K562 (cell line): Measurements from ENCODE around the gene NPR1. TPM values are rescaled to one million over a fixed set of nuclear protein-coding genes. Genes with fewer than 3 reads are reported as not detected.
A peak's percentile ranks its signal among the peaks of the same experiment; 100 is the strongest.

Experiments used
- ARID1B ChIP-seq: fragments of 450-650 bp; IDR thresholded peaks from 2 replicates; pipeline ENCODE4 v1.6.1; 2016; ENCODE audit warnings: antibody characterized with exemption, mild to moderate bottlenecking, inconsistent platforms
- CBFA2T3 ChIP-seq: fragments of 450-650 bp; IDR thresholded peaks from 2 replicates; pipeline ENCODE4 v1.6.1; 2017
- CC2D1A ChIP-seq: fragments of 450-650 bp; IDR thresholded peaks from 2 replicates; pipeline ENCODE4 v1.6.1; 2017; ENCODE audit warnings: mild to moderate bottlenecking
- DPF2 ChIP-seq: fragments of 450-650 bp; IDR thresholded peaks from 2 replicates; pipeline ENCODE4 v1.6.1; 2016
- E4F1 ChIP-seq: fragments of 250-450 bp; sonication (Bioruptor Pico); IDR thresholded peaks from 2 replicates; pipeline ENCODE4 v1.5.0; 2021; ENCODE audit warnings: mild to moderate bottlenecking, borderline replicate concordance
- EHMT2 ChIP-seq: fragments of 450-650 bp; IDR thresholded peaks from 2 replicates; pipeline ENCODE4 v1.6.1; 2018; ENCODE audit warnings: antibody characterized with exemption
- EP300 ChIP-seq: IDR thresholded peaks from 2 replicates; pipeline ENCODE4 v1.6.1; 2012; ENCODE audit warnings: low read length, improper control_type of control experiment
- FUS ChIP-seq: fragments of 200-400 bp; formaldehyde crosslinking; optimal IDR thresholded peaks from 2 replicates; pipeline ENCODE3; 2017; ENCODE audit warnings: low read depth, low read length
- GATAD2B ChIP-seq: fragments of 450-650 bp; IDR thresholded peaks from 2 replicates; pipeline ENCODE4 v1.6.1; 2017; ENCODE audit warnings: mild to moderate bottlenecking, borderline replicate concordance
- HNRNPH1 ChIP-seq: fragments of 200-400 bp; formaldehyde crosslinking; optimal IDR thresholded peaks from 2 replicates; pipeline ENCODE3; 2017; ENCODE audit warnings: low read depth, mild to moderate bottlenecking, low read length, moderate library complexity
- MTA2 ChIP-seq: fragments of 450-650 bp; IDR thresholded peaks from 2 replicates; pipeline ENCODE4 v1.6.1; 2016; ENCODE audit warnings: low read depth
- MYNN ChIP-seq, 2 experiments: sonication (generic); formaldehyde crosslinking in 1 of 2; IDR thresholded peaks; 2 replicates each; pipeline versions ENCODE4 v1.5.0 to v1.6.1; 2016 to 2020; ENCODE audit warnings: antibody characterized with exemption in 1 of 2, missing genetic modification reagents in 1 of 2
- POLR2AphosphoS5 ChIP-seq: IDR thresholded peaks from 2 replicates; pipeline ENCODE4 v1.6.1; 2011; ENCODE audit warnings: mild to moderate bottlenecking, low read depth, low read length, moderate library complexity; ENCODE audit not compliant: control insufficient read depth, insufficient read depth
- TCF3 ChIP-seq: sonication (generic); formaldehyde crosslinking; IDR thresholded peaks from 2 replicates; pipeline ENCODE4 v1.4.0; 2020; ENCODE audit warnings: mild to moderate bottlenecking, missing genetic modification reagents
- TEAD4 ChIP-seq, 2 experiments: sonication (generic) in 1 of 2; formaldehyde crosslinking in 1 of 2; IDR thresholded peaks; 2 replicates each; pipeline versions ENCODE4 v1.6.1 to v1.8.0; 2012 to 2022; ENCODE audit warnings: borderline replicate concordance in 1 of 2, inconsistent platforms in 1 of 2, low read length in 1 of 2, mild to moderate bottlenecking in 1 of 2, missing genetic modification reagents in 1 of 2
- TGIF2 ChIP-seq: sonication (generic); formaldehyde crosslinking; IDR thresholded peaks from 2 replicates; pipeline ENCODE4 v1.8.1; 2022; ENCODE audit warnings: mild to moderate bottlenecking, missing genetic modification reagents, moderate library complexity
- ZNF263 ChIP-seq: sonication (generic); formaldehyde crosslinking; IDR thresholded peaks from 2 replicates; pipeline ENCODE4 v1.8.0; 2022; ENCODE audit warnings: mild to moderate bottlenecking, missing genetic modification reagents, borderline replicate concordance
- ZNF324 ChIP-seq: fragments of 250-450 bp; sonication (Bioruptor Pico); IDR thresholded peaks from 2 replicates; pipeline ENCODE4 v1.4.0; 2020; ENCODE audit warnings: mild to moderate bottlenecking
- ZNF76 ChIP-seq: fragments of 250-450 bp; sonication (Bioruptor Pico); IDR thresholded peaks from 2 replicates; pipeline ENCODE4 v1.4.0; 2020; ENCODE audit warnings: mild to moderate bottlenecking, moderate library complexity, borderline replicate concordance
- polyA plus RNA-seq, 8 experiments: library from polyadenylated mRNA; depleted of rRNA in 4 of 8; stranded (reverse) in 5 of 8; unstranded in 3 of 8; fragments of >200 nt; fragmentation: Nextera tagmentation in 2 of 8; fragmentation: Illumina TruSeq in 1 of 8; extraction: Ambion mirVana in 2 of 8; extraction: Trizol in 1 of 8; gene quantifications; 2 replicates each; pipeline versions ENCODE4 v1.2.1 to v1.2.3, GENCODE V29; 2011 to 2014; ENCODE audit warnings: inconsistent platforms in 1 of 8, missing spikeins in 1 of 8
- total RNA-seq, 7 experiments: library from RNA; depleted of rRNA in 6 of 7; stranded (reverse); fragments of >200 nt in 6 of 7; fragmentation: Illumina TruSeq in 2 of 7; extraction: Trizol in 2 of 7; gene quantifications; 2 replicates each; pipeline versions ENCODE4 v1.2.1 to v1.2.3, GENCODE V29; 2011 to 2021; ENCODE audit warnings: low replicate concordance in 1 of 7
- TF ChIP-seq, protein P1 (sequence below): fragments of 250-450 bp; sonication (Bioruptor Pico); IDR thresholded peaks from 2 replicates; pipeline ENCODE4 v1.8.0; 2022; ENCODE audit warnings: moderate library complexity, mild to moderate bottlenecking, inconsistent platforms
- TF ChIP-seq, protein P2 (sequence below): IDR thresholded peaks from 3 replicates; pipeline ENCODE4 v1.6.1; 2011; ENCODE audit warnings: borderline replicate concordance, mild to moderate bottlenecking, moderate library complexity; ENCODE audit not compliant: insufficient read length; ENCODE audit errors: extremely low read depth

NPR1 gene
- total and polyA plus RNA-seq, 9 of the 15 experiments (the other 6 are each of a cell fraction or from before 2014, with no cell fraction given), result 0.05 to 0.16 (median 0.06) TPM; not detected in 6

DNA sequence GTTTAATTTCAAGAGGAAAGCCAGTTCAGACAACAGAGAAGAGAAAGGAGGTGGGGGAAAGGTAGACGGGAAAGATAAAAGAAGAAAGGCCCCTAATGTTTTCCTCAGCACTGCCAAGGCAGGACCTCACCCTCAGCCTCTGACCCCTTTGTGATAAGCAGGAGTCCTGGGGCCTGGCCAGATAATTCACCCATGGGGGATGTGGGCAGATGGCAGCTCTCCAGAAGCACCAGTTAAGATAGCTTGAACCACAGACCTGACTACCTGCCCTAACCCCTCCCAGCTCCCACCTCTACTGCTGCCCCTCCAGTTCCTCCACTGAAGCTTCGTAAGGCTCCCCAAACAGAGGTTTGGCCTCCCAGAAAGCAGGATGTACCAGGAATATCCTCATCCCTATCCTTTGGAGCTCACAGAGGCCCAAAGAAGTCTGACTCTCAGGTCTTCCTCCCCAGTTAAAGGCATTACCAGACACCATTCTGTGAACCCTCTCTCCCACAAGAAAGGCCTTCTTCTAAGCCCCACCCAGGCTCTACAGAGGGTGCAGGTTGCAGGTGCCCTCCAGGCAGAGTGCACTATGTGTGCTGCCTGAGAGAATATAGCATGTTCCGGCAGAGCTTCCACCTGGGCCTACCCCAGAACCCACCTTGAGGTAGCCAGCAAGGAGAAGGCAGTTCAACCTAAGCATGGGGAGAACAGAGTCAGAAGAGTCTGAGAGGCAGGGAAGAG is 29.2 kb upstream of the NPR1 start (continued):
- TF ChIP-seq GATAD2B, result no peak
- peak; percentile 24; the same call in 1 of the 2 replicates for TF ChIP-seq TEAD4 (IDR thresholded peaks at IDR 0.05; ENCODE audit: low read length)
- no peak for TF ChIP-seq TEAD4 (CRISPR knock-in tag; IDR thresholded peaks at IDR 0.05; ENCODE audit: borderline replicate concordance)
- TF ChIP-seq, protein P1, sequence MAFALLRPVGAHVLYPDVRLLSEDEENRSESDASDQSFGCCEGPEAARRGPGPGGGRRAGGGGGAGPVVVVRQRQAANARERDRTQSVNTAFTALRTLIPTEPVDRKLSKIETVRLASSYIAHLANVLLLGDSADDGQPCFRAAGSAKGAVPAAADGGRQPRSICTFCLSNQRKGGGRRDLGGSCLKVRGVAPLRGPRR, result no peak
- no peak for TF ChIP-seq TGIF2
- 0 out of 2 replicates have a peak, but pooled peaks have one; percentile 34 for TF ChIP-seq MYNN (IDR thresholded peaks at IDR 0.05)
- no peak for TF ChIP-seq MYNN (CRISPR knock-in tag; IDR thresholded peaks at IDR 0.05)
- TF ChIP-seq HNRNPH1, result no peak
- no peak; the same call in 1 of the 2 replicates for TF ChIP-seq EP300
- 0 out of 2 replicates have a peak, but pooled peaks have one; percentile 15 for TF ChIP-seq CC2D1A
- 0 out of 2 replicates have a peak, but pooled peaks have one; percentile 37 for TF ChIP-seq DPF2
- peak; percentile 82 for TF ChIP-seq CBFA2T3
- no peak for TF ChIP-seq ZNF324 (CRISPR knock-in tag)
- TF ChIP-seq ARID1B, result peak; percentile 50
- TF ChIP-seq TCF3 (CRISPR knock-in tag), result peak; percentile 57
- 0 out of 2 replicates have a peak, but pooled peaks have one; percentile 7 for TF ChIP-seq MTA2
- peak; percentile 16; the same call in 1 of the 2 replicates for TF ChIP-seq POLR2AphosphoS5
- no peak for TF ChIP-seq ZNF263
- no peak for TF ChIP-seq E4F1 (CRISPR knock-in tag)
- TF ChIP-seq, protein P2, sequence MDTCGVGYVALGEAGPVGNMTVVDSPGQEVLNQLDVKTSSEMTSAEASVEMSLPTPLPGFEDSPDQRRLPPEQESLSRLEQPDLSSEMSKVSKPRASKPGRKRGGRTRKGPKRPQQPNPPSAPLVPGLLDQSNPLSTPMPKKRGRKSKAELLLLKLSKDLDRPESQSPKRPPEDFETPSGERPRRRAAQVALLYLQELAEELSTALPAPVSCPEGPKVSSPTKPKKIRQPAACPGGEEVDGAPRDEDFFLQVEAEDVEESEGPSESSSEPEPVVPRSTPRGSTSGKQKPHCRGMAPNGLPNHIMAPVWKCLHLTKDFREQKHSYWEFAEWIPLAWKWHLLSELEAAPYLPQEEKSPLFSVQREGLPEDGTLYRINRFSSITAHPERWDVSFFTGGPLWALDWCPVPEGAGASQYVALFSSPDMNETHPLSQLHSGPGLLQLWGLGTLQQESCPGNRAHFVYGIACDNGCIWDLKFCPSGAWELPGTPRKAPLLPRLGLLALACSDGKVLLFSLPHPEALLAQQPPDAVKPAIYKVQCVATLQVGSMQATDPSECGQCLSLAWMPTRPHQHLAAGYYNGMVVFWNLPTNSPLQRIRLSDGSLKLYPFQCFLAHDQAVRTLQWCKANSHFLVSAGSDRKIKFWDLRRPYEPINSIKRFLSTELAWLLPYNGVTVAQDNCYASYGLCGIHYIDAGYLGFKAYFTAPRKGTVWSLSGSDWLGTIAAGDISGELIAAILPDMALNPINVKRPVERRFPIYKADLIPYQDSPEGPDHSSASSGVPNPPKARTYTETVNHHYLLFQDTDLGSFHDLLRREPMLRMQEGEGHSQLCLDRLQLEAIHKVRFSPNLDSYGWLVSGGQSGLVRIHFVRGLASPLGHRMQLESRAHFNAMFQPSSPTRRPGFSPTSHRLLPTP, result no peak
- no peak for TF ChIP-seq FUS
- TF ChIP-seq ZNF76 (CRISPR knock-in tag), result no peak
- no peak for TF ChIP-seq EHMT2
